Measurements from ENCODE around the gene AQP3.
"Not testable (repeated sequence)": the region's sequence is repeated elsewhere in the genome, so short reads cannot be mapped to it uniquely, and the experiment has no call there.

Gene AQP3

GRCh38 chr9:33393581-33393980 lies 53.8 kb downstream of the AQP3 start:
- no peak for DNase-seq
- Histone ChIP-seq H3K36me3 (replicated peaks) (no peaks in the 10 kb centered on the region), H3K4me3 (ENCODE audit: low read depth, low read length) (no peak overlapping the region), H3K27ac (no peak overlapping the region), H3K27me3 (replicated peaks) (no peaks in the 10 kb centered on the region)
- in situ Hi-C loops (cut with HindIII; ENCODE audit: low pct_ligation_motif_present, low sequenced_read_pairs): no loop called here
- TF ChIP-seq, protein P1, sequence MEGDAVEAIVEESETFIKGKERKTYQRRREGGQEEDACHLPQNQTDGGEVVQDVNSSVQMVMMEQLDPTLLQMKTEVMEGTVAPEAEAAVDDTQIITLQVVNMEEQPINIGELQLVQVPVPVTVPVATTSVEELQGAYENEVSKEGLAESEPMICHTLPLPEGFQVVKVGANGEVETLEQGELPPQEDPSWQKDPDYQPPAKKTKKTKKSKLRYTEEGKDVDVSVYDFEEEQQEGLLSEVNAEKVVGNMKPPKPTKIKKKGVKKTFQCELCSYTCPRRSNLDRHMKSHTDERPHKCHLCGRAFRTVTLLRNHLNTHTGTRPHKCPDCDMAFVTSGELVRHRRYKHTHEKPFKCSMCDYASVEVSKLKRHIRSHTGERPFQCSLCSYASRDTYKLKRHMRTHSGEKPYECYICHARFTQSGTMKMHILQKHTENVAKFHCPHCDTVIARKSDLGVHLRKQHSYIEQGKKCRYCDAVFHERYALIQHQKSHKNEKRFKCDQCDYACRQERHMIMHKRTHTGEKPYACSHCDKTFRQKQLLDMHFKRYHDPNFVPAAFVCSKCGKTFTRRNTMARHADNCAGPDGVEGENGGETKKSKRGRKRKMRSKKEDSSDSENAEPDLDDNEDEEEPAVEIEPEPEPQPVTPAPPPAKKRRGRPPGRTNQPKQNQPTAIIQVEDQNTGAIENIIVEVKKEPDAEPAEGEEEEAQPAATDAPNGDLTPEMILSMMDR (IDR thresholded peaks at IDR 0.05; ENCODE audit: low read depth, low read length, missing control alignments): no peak

DNA sequence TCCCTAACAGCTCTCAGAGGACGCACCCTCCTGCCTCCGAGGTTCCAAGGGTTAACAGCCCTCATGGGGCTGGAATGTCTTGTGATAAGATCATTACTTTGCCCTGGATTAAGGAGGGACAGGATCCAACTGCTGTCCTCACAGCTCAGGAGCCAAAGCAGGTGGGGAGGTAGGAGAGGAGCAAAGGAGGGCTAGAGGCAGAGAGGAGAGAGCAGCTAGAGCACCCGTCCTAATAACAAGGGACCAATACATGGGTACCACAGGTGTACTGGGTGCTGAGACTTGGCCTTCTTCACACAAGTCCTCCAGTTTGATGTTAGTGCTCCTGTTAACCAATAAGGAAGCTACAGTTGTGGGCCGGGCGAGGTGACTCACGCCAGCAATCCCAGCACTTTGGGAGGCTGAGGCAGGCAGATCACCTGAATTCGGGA lies 54.8 kb downstream of the AQP3 start:
- H3K27ac ChIP-seq; H3K27me3 ChIP-seq (replicated peaks); H3K36me3 ChIP-seq (replicated peaks); in situ Hi-C loops (cut with HindIII; ENCODE audit: low pct_ligation_motif_present, low sequenced_read_pairs); DNase-seq; H3K4me3 ChIP-seq (ENCODE audit: low read depth, low read length): not testable (repeated sequence)
